Stimulated activated CD4-positive, alpha-beta T cell treated with anti-CD3 and anti-CD28 coated beads, Interleukin-12 subunit alpha, Interleukin-12 subunit beta, amount 100 ng/mL, for 24 hours (primary cell): ENCODE measurements around the gene PRH2.

Experiments used
- DNase-seq, 2 experiments: peaks; one replicate each; pipeline ENCODE4 v3.0.0-alpha.2; 2020; ENCODE audit warnings: low read depth in 2 of 2

Gene PRH2

DNA sequence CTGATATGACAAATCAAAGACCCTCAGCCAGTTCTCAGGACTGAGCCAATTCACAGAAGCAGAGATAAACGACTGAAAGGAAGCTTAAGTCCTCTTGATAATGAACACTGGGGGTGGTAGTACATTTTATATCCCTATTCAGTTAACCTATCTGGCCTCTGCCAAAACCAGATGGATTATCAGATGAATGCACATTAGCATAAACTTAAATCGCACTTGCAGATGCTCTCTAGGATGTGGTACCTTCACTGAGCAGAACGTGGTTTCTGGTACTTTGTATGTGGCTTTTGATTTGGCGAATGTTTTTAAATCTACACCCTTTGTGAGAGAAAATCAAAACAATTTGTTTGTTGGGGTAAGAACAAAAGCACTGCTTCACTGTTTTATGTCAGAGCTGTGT, 31.2 kb downstream of the PRH2 start:
- no peak for DNase-seq

DNA sequence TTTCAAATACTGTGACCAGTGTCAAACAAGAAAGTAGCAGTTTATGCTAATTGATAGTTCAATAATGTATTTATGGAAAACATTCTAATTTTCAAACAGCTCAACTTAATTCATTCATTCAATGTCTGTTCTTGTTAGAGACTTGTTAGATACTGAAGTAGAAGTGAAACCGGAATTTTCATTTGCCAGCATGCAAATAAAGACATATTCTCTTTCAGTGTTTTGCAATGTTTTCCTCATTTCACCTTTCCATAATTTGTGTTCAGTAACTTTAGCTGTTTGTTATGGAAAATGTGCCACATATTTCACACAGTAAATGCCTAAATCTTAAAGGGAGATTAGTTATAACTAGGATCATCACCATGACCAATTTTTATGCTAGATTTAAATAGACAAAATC, 36.4 kb downstream of the PRH2 start:
- DNase-seq: no peak

DNA sequence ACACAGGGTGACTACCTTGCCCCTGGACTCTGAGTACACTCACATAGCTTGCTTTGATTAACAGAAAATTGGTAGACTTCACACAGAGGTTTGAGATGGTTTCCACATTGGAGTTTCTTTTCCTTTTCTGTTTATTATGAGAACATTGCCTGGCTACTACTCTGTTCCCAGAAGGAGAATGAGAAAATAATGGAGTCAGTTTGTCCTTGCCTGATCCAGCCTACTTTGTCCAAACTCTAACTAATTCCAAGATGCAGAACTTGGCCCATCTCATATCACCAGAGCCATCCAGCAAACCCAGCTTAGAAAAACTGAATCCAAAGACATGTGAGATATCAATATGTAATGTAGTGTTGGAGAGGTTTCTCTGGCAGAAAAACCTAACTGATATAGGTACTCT, 37.3 kb downstream of the PRH2 start:
- DNase-seq: no peak

DNA sequence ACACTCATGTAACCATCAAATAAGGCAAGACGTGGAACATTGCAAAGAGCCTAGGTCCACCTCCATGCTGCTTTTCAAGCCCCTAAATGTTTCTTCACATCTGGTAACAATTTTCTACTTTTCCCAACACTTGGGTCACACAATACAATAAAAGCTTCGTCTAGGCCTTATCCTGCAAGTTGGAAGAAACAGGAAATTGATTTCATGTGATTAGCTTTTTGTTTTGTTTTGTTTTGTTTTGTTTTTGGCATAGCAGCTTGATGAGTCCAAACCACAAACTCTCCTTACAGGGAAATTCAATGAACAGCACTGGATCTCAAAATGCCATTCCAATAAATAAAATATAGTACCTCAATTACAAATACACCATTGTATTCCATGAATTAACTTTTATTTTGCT, 38.4 kb downstream of the PRH2 start:
- no peak for DNase-seq

DNA sequence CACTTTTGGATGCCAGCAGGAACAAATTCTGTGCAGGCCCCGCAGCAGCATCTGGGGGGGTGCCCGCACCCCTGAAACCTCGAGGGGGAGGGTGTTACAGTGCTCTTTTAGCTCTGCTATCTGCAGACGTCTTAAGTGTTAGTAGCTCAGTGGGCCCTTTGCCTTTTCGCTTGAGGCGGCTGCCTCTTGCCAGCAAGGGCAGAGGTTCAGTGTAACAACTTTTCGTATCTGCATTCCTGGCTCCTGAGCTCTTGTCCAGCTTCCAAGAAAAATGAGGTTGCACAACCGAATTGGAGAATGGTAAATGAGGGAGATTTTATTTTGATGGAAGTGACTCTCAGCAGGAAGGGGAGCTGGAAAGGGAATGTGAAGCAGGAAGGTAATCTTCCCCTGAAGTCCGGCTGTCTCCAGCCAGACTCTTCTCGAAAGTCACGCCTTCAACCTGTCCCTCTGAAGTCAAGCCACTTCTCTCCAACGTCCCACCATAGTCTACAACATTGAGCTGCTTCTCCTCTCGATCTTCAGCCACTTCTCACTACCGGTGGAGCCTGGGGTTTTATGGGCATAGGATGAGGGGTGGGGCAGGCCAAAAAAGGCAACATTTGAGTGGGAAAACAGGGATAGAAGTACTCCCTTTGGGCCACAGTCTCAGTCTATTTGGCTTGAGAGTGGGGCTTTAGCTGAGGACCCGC, 39.9 kb downstream of the PRH2 start:
- no peak for DNase-seq

DNA sequence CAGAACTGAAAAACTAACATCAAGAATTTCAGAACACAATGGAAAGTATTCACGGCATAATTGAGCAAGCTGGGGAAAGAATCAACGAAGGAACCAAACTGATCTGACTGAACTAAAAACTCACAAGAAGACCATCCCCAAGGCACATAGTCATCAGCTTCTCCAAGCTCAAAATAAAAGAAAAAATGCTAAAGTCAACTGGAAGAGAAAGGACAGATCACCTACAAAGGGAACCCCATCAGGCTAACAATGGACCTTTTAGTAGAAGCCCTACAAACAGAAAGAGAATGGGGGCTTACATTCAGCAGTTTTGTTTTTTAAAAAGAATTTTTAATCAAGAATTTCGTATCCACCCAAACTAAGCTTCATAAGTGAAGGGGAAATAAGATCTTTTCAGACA, 45.9 kb downstream of the PRH2 start:
- DNase-seq: no peak

DNA sequence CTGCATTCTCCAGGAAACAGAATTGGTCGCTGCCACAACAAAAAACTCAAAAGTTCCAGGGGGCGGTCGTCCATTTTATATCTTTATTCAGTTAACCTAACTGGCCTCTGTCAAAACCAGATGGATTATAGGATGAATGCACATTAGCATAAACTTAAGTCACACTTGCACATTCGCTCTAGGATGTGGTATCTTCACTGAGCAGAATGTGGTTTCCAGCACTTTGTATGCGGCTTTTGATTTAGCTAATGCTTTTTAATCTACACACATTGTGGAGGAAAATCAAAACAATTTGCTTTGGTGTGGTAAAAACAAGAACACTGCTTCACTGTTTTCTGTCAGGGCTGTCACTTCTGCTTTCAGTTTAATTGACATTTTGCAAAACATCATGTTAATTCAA, 53.2 kb downstream of the PRH2 start:
- peak in 1 of 2 experiments; percentile 14 for DNase-seq
